Tibial nerve (tissue), 3 donors: ENCODE measurements around the gene CRELD1.

ENCODE experiments used
- POLR2A ChIP-seq, 2 donors: fragments of 450-650 bp; IDR thresholded peaks; one replicate each; pipeline ENCODE4 v1.6.1; 2017; ENCODE audit warnings: antibody characterized with exemption in 2 of 2, mild to moderate bottlenecking in 2 of 2, moderate library complexity in 2 of 2
- TF ChIP-seq, protein P1 (sequence below), 5 experiments: fragments of 200-600 bp in 3 of 5; fragments of 450-650 bp in 2 of 5; sonication (generic) in 3 of 5; IDR thresholded peaks; one replicate each; pipeline ENCODE4 v1.5.1; 2016 to 2019; ENCODE audit warnings: antibody characterized with exemption in 5 of 5, mild to moderate bottlenecking in 3 of 5, moderate library complexity in 2 of 5

DNA sequence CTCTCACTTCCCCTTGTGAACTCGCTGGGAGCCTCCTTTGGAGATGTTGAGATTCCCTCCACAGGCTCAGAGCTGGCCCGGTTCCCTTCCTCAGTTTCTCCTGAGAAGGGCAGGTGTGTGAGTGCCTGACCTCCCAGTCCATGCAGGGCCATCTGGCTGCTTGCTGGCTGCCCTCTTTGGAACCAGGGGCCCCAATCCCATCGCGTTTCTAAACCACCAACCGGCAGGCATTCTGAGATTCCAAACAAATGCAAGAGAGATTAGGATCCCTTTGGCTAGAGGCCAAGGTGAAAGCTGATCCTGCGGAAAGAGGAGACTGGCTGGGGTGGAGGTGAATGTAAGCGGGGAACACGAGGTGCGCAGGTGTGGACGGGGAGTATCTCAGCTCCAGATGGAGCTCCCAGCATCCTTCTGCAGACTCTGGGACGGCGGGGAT lies 21.5 kb downstream of the CRELD1 start:
- TF ChIP-seq, protein P1, sequence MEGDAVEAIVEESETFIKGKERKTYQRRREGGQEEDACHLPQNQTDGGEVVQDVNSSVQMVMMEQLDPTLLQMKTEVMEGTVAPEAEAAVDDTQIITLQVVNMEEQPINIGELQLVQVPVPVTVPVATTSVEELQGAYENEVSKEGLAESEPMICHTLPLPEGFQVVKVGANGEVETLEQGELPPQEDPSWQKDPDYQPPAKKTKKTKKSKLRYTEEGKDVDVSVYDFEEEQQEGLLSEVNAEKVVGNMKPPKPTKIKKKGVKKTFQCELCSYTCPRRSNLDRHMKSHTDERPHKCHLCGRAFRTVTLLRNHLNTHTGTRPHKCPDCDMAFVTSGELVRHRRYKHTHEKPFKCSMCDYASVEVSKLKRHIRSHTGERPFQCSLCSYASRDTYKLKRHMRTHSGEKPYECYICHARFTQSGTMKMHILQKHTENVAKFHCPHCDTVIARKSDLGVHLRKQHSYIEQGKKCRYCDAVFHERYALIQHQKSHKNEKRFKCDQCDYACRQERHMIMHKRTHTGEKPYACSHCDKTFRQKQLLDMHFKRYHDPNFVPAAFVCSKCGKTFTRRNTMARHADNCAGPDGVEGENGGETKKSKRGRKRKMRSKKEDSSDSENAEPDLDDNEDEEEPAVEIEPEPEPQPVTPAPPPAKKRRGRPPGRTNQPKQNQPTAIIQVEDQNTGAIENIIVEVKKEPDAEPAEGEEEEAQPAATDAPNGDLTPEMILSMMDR (IDR thresholded peaks at IDR 0.05): no peak
- TF ChIP-seq POLR2A (IDR thresholded peaks at IDR 0.05): no peak
